Measurements from ENCODE around the gene SPINK4.

DNA sequence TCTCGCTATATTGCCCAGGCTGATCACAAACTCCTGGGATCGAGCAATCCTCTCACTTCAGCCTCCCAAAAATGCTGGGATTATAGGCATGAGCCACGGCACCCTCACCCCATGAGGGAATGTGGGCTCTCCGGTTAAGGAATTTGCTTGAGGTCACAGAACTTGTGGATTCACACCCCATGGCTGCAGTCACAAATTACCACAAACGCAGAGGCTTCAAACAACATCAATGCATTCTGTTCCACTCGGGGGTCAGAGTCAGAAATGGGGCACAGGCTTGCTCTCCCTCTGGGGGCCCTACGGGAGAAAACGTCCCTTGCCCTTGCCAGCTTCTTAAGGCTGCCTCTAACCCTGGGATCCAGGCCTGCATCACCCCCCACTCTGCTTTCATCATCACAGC, 12.2 kb upstream of the SPINK4 start:
- TF ChIP-seq EZH2phosphoT487 (IDR thresholded peaks at IDR 0.05; ENCODE audit: low read depth, severe bottlenecking, unreplicated experiment): no peak
- TF ChIP-seq, protein P1, sequence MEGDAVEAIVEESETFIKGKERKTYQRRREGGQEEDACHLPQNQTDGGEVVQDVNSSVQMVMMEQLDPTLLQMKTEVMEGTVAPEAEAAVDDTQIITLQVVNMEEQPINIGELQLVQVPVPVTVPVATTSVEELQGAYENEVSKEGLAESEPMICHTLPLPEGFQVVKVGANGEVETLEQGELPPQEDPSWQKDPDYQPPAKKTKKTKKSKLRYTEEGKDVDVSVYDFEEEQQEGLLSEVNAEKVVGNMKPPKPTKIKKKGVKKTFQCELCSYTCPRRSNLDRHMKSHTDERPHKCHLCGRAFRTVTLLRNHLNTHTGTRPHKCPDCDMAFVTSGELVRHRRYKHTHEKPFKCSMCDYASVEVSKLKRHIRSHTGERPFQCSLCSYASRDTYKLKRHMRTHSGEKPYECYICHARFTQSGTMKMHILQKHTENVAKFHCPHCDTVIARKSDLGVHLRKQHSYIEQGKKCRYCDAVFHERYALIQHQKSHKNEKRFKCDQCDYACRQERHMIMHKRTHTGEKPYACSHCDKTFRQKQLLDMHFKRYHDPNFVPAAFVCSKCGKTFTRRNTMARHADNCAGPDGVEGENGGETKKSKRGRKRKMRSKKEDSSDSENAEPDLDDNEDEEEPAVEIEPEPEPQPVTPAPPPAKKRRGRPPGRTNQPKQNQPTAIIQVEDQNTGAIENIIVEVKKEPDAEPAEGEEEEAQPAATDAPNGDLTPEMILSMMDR (IDR thresholded peaks at IDR 0.05; ENCODE audit: poor library complexity): no peak
